GM18502 (cell line): ENCODE results near the gene SULT1A1.

Experiments used
- ATAC-seq: cut with Tn5 transposase; IDR thresholded peaks from one replicate; pipeline ENCODE4 v1.9.1; 2021; ENCODE audit warnings: mild to moderate bottlenecking; ENCODE audit not compliant: unreplicated experiment, poor library complexity

Gene SULT1A1

DNA sequence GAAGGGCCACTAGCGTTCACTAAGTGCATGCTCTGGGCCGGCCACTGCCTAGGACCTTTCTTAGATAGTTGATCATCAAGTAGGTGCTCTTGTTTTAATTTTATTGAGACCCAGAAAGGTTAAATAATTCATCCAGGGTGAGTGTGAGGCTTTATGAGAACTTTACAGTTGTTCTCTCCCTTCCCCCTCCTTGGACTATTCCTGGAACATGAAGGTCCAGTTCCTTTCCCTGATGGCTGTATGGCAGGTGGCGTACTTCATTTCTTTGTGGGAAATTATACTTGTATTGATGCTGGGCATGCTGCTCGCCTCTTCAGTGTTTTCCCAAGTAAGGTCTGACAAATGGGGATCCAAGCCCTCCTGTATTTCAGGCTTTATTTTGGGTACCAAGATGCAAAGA, 47.6 kb downstream of the SULT1A1 start:
- no peak for ATAC-seq

DNA sequence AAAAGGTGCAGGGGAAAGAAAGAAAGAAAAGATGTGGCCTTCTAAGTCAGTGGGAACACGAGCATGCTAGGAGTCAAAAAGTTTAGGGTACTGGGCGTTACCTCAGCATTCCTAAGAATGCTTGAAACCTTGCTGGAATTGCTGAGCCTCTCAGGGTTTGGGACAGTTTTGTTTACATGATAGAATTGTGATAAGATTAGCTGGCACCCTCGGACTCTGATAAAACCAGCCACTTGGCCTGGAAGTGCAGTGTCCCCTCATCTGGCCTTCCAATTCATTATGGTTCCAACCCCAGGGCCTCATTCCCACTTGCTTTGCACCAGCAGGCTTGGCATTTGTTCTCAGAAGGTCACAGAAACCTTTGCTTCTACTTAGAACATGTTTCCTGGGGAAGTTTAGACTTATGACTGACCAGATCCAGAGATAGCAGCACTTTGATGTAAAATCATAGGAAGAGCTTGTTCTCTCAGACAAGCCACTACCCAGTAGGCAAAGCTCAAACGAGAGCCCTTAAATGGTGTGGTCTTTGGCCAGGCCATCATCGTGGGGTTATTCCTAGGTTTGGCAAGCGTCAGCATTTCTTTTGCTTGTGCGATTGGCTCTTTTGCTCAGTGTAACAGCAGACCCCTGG, 48.2 kb downstream of the SULT1A1 start:
- ATAC-seq = no peak

GRCh38 chr16:28558456-28558855, 51.4 kb downstream of the SULT1A1 start:
- no peak for ATAC-seq

- no peak for ATAC-seq
These were observed 52.9 kb downstream of the SULT1A1 start for GRCh38 chr16:28556914-28557320.

GRCh38 chr16:28555561-28555960, 54.3 kb downstream of the SULT1A1 start:
- no peak for ATAC-seq
